Suprapubic skin (tissue), 3 donors: ENCODE data around the gene ZNF207.

ENCODE experiments used
- POLR2AphosphoS5 ChIP-seq, 3 donors: sonication (generic); formaldehyde crosslinking; IDR thresholded peaks; one replicate each; pipeline ENCODE4 v1.6.1; 2017; ENCODE audit warnings: antibody characterized with exemption in 3 of 3
- TF ChIP-seq, protein P1 (sequence below), 2 donors: fragments of 200-600 bp in 1 of 2; fragments of 450-650 bp in 1 of 2; sonication (generic) in 1 of 2; IDR thresholded peaks; one replicate each; pipeline ENCODE4 v1.5.1; 2016 to 2019; ENCODE audit warnings: antibody characterized with exemption in 2 of 2, mild to moderate bottlenecking in 1 of 2, moderate library complexity in 1 of 2

DNA sequence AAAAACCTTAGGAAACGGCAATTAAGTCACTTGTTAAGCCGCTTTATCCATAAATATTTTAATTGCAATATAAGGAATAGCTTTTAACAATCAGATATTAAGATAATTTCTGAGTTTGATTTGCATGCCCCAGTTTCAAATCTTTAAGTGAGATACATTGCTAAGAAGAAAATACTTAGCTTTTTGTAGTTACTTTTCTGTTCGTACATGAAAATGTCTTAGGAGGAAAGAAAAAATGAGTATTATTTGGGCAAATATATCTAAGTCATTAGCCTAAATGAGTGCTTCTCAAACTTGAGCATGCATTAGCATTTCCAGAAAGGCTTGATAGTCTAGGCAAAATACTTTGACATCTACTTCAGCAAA, 6.4 kb downstream of the ZNF207 start:
- no peak for TF ChIP-seq POLR2AphosphoS5 (IDR thresholded peaks at IDR 0.05)
- TF ChIP-seq, protein P1, sequence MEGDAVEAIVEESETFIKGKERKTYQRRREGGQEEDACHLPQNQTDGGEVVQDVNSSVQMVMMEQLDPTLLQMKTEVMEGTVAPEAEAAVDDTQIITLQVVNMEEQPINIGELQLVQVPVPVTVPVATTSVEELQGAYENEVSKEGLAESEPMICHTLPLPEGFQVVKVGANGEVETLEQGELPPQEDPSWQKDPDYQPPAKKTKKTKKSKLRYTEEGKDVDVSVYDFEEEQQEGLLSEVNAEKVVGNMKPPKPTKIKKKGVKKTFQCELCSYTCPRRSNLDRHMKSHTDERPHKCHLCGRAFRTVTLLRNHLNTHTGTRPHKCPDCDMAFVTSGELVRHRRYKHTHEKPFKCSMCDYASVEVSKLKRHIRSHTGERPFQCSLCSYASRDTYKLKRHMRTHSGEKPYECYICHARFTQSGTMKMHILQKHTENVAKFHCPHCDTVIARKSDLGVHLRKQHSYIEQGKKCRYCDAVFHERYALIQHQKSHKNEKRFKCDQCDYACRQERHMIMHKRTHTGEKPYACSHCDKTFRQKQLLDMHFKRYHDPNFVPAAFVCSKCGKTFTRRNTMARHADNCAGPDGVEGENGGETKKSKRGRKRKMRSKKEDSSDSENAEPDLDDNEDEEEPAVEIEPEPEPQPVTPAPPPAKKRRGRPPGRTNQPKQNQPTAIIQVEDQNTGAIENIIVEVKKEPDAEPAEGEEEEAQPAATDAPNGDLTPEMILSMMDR (IDR thresholded peaks at IDR 0.05), result no peak
